Peyer's patch (tissue), 4 donors: Measurements from ENCODE around the gene MAP3K5.

Experiments used
- CTCF ChIP-seq, 6 experiments: fragments of 450-650 bp in 4 of 6; fragments of 200-600 bp in 2 of 6; sonication (generic) in 1 of 6; IDR thresholded peaks; one replicate each; pipeline ENCODE4 v1.5.1; 2017 to 2019; ENCODE audit warnings: antibody characterized with exemption in 6 of 6, mild to moderate bottlenecking in 3 of 6, moderate library complexity in 1 of 6
- POLR2A ChIP-seq, 2 donors: fragments of 450-650 bp; IDR thresholded peaks; one replicate each; pipeline ENCODE4 v1.5.1; 2017; ENCODE audit warnings: antibody characterized with exemption in 2 of 2, mild to moderate bottlenecking in 2 of 2, moderate library complexity in 2 of 2

DNA sequence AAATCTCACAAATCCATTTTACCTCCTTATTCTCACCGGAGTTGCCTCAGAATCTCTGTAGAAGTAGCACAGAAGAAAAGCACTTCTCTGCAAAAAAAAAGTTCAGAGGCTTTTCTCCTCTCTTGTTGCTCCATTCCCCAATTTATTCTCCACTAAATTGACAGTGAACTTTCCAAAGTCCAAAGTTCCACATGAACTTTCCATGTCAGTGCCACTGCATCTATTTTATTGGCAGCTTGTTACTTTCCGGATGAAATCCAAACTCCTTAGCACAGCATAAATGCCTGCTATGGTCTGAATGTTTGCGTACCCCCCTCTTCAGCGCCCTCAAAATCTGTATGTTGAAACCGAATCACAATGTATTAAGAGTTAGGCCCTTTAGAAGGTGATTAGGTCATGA is 165.1 kb downstream of the MAP3K5 start:
- TF ChIP-seq CTCF (IDR thresholded peaks at IDR 0.05) = no peak
- TF ChIP-seq POLR2A (IDR thresholded peaks at IDR 0.05) = no peak
